TTC549 (cell line): Measurements from ENCODE around the gene SYNM.

Experiments used
- FAIRE-seq: peaks from 2 replicates; lab custom pipeline; 2012; peaks lifted over from hg19 to GRCh38; lab: Jason Lieb, UNC

SYNM gene

GRCh38 chr15:99086327-99086667, 18.6 kb upstream of the SYNM start:
- no peak for FAIRE-seq

DNA sequence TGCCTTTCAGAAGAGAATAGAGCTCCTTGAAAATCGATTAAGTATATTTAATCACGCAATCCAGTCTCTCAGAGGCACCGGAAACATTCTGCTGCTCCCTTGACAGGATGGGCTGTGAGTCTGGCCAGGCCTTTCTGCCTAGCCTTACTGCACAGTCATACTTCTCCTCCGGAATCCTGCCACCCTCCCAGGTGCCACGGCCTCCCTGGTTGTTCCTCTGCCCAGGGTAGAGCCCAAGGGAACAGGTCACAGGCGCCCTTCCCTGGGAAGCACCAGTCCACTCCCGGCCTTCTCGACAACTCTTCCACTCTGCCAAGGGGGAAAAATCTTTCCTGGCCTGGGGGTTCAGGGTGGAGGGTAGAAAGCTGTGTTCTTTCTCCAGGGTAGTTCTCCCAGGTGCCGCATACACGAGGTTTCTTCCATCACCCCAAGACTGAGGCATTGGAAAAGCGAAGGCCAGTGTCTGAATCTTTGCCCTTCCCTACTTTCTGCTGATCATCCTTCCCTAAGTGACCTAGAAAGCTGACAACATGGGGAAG, 17.4 kb upstream of the SYNM start:
- FAIRE-seq, result no peak

- no peak for FAIRE-seq
These were observed 14.7 kb upstream of the SYNM start for GRCh38 chr15:99090011-99090699.

DNA sequence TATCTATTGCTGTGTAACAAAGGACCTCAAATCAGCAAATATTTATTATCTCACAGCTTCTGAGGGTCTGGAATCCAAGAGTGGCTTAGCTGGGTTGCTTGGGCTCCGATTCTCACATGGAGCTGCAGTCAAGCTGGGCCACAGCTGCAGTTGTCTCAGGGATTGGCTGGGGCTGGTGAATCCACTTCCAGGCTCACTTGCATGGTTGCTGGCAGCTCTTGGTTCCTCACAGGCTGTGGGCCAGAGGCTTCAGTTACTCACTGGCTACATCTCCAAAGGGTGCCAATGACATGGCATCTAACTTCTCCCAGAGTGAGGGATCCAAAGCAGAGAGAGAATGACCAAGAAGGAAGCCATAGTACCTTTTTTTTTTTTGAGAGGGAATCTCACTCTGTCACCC, 13.9 kb upstream of the SYNM start:
- no peak for FAIRE-seq

DNA sequence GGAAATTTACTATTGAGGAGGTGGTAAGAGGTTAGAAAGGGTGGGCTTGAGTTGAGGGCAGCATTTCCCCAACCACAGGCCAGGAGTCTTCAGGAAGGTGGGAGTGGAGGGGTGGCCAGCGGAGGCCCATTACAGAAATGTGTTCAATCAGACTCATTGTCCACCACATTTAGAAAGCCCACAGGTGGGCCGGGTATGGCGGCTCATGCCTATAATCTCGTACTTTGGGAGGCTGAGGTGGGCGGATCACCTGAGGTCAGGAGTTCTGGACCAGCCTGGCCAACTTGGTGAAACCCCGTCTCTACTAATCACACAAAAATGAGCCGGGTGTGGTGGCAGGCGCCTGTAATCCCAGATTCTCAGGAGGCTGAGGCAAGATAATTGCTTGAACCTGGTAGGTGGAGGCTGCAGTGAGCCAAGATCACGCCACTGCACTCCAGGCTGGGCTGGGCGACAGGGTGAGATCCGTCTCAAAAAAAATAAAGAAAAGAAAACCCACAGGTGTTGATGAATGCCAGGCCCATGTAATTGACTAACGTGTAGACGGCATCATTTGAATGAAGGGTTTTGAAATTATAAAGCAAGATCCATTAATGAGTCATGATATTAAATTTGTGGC, 12.2 kb upstream of the SYNM start:
- FAIRE-seq, result no peak

GRCh38 chr15:99095626-99096025, 9.3 kb upstream of the SYNM start:
- FAIRE-seq, result no peak

GRCh38 chr15:99096173-99096893, 8.5 kb upstream of the SYNM start:
- no peak for FAIRE-seq

- no peak for FAIRE-seq
These were observed 7.9 kb upstream of the SYNM start for GRCh38 chr15:99096894-99097426.

- FAIRE-seq, result no peak
These were observed 7.2 kb upstream of the SYNM start for GRCh38 chr15:99097441-99098410.

GRCh38 chr15:99098426-99098825, 6.5 kb upstream of the SYNM start:
- no peak for FAIRE-seq

DNA sequence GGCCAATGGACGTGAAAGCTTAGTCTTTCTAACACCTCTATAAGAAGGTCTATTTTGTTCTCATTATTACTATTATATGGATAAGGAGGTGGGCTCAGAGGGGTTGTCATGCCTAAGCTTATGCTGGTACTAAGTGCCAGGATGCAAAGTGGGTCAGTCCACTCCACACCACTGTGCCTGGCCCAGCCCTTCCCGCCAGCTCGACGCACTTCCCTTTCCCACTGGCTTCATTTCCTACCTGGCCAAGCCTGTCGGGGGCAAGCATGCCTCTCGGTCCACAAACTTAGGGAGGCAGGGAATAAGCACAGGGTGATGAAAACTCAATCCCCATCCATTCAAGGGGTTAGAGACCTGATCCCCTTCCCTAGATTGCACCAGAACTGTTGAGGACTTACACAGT, 5.9 kb upstream of the SYNM start:
- FAIRE-seq, result no peak

GRCh38 chr15:99099661-99100060, 5.2 kb upstream of the SYNM start:
- FAIRE-seq, result no peak

DNA sequence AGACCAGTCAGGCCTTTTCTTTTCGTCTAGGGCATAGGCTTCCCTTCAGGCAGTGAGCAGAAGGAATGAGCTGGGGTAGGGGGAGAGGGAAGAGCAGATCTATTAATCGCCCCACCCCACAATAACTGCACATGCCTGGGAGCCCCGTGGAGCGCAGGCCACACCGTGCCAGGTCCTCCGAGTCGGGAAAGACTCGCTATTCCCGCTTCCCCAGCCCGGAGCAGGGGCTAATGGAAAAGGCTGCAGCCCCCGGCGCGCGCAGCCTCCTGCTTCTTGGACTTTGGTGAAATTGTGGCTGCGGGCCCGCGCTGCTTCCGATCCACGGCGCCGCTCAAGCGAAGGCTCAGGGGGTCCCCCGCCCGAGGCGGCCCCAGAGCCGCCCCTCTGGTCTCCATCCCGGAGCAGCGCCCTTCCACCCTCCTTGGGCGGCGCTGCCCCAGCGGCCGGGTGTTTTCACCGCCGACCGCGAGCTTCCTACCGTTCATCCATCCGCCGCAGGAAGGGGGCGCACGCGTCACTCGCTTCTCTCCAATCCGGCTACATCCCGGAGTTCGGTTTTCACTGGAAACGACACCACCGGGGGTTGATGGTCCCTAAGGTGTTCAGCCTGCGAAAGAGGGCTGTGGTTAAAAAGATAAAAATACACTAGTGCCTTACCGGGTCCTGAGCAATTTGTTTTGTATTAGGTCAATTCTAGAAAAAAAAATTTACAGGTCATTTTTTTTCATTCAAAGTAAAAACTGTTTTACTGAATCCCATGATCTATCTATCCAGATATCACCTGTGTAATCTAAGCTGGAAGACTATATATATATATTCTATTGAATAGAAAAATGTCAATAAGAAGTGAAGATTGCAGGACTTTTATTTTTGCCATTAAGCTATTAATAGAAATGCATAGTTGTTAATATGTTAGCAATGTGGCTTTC, 4.4 kb upstream of the SYNM start:
- FAIRE-seq, result no peak

- no peak for FAIRE-seq
These were observed 3.4 kb upstream of the SYNM start for GRCh38 chr15:99101501-99101900.

GRCh38 chr15:99102332-99103235, 2.3 kb upstream of the SYNM start:
- no peak for FAIRE-seq

DNA sequence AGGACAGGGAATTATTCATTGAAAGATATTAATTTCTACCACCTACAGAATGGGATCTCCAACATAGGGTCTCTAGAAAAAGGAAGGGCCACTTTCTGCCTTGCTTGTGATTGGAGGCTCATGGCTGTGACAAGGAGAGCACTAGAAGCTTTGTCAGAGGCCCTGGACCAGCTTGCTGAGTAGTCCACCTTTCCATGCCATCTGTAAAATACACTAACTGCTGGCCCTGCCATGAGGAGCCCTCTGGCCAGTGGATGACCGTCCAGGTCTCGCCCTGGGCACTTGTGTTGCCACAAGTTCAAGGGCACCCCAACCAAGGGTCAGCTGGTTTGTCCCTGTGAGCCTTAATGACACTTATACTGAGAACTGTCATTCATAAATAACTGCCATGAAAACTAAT, 1.6 kb upstream of the SYNM start:
- no peak for FAIRE-seq

DNA sequence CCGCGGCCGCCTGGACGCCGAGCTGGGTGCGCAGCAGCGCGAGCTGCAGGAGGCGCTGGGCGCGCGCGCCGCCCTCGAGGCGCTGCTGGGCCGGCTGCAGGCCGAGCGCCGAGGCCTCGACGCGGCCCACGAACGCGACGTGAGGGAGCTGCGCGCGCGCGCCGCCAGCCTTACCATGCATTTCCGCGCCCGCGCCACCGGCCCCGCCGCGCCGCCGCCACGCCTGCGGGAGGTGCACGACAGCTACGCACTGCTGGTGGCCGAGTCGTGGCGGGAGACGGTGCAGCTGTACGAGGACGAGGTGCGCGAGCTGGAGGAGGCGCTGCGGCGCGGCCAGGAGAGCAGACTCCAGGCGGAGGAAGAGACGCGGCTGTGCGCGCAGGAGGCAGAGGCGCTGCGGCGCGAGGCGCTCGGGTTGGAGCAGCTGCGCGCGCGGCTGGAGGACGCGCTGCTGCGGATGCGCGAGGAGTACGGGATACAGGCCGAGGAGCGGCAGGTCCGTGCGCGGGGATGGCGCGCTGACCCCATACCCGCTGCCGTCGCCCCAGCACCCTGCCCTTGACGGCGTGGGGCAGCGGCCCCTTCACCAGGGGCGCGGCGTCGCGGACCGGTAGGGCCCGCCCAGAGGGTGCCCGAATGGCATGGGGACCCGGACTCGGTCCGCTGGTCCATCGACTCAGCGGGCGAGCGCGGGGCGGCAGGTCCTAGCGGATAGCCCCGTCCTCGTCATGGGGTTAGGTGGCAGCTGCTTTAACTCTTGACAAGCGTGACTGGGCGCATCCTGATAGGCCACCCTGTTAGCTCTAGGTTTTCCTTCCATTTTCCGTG, 848 bp downstream of the SYNM start:
- FAIRE-seq, result no peak

DNA sequence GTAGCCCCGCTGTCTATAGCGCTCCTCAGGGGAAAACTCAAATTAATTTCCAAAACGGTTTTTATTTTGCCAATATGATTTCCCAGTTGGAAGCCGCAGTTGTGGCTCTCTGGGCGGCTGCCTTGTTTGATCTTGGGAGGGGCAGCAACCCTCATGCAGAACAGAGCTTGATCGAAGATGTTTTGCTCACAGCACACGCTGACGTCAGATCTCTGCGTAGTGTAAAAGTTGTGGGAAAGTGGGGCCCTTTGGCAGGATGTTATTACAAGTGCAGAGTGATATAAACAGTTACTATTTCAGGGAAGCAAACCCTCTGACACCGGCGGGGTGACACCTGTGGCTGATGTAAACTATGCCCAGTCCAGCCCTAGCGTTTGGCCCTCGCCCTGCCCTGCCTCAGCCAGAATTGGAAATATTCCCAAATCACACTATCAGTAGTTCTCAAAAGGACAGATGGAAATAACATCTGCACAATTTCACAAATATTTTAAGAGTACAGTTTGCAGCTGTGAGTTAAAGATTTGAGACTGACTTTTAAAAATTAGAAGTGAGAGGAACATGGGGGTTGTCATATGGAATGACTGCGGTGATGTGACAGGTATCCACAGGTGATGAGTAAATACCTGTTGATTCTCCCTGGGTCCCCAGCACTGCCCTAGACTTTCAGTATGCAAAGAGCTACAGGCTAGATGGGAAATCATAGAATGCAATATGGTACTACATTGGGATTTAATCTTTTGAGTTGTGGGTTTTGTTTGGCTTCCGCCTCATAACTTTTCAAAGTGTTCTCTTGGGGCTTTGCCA, 1.7 kb downstream of the SYNM start:
- FAIRE-seq, result no peak
